ENCODE measurements around the gene EMP2. TPM values are rescaled to one million over a fixed set of nuclear protein-coding genes. Genes with fewer than 3 reads are reported as not detected.

EMP2 gene
- total and polyA plus RNA-seq, 2 experiments from 2014 or later: 29.1 to 93.4 TPM

DNA sequence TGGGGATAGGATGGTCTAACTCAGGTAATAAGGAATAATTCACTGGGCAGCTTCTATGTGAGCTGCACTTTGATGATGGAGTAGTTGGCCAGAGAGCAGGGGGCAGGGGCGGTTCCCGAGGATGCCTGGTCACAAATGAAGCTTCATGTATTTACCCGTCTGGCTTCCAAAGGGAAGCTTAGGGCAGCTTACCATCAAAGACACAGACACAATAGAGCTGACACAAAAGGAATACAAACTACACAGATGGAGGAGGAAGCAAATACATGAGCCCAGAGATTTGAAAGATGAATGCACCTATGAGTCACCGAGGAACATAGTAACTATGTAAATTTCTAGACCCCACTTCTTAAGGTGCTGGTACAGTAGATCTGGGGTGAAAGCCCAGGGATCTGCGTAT, 8.7 kb upstream of the EMP2 start:
- H3K4me1 ChIP-seq (ENCODE audit: insufficient read depth): no peaks in the 10 kb centered on the region
- TF ChIP-seq, protein P1, sequence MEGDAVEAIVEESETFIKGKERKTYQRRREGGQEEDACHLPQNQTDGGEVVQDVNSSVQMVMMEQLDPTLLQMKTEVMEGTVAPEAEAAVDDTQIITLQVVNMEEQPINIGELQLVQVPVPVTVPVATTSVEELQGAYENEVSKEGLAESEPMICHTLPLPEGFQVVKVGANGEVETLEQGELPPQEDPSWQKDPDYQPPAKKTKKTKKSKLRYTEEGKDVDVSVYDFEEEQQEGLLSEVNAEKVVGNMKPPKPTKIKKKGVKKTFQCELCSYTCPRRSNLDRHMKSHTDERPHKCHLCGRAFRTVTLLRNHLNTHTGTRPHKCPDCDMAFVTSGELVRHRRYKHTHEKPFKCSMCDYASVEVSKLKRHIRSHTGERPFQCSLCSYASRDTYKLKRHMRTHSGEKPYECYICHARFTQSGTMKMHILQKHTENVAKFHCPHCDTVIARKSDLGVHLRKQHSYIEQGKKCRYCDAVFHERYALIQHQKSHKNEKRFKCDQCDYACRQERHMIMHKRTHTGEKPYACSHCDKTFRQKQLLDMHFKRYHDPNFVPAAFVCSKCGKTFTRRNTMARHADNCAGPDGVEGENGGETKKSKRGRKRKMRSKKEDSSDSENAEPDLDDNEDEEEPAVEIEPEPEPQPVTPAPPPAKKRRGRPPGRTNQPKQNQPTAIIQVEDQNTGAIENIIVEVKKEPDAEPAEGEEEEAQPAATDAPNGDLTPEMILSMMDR (IDR thresholded peaks at IDR 0.05; ENCODE audit: poor library complexity): no peak
- TF ChIP-seq EZH2phosphoT487 (IDR thresholded peaks at IDR 0.05; ENCODE audit: low read depth, severe bottlenecking, unreplicated experiment): no peak
- TF ChIP-seq EZH2 (IDR thresholded peaks at IDR 0.05; ENCODE audit: borderline replicate concordance): no peak
- H3K9me3 ChIP-seq (ENCODE audit: low read depth): no peaks in the 10 kb centered on the region
- no peaks in the 10 kb centered on the region for H3K79me2 ChIP-seq
- no peak for DNase-seq (ENCODE audit: low spot score)
- H3K9me2 ChIP-seq (replicated peaks; ENCODE audit: insufficient read depth): no peaks in the 10 kb centered on the region
- no peak overlapping the region for H2AFZ ChIP-seq
- H3K4me2 ChIP-seq: no peak overlapping the region
- no peaks in the 10 kb centered on the region for H3K27me3 ChIP-seq
- WGBS (ENCODE audit: low lambda C conversion rate, missing lambda C conversion rate): 67% methylated on average over 5 of the region's 5 CpGs
- no peaks in the 10 kb centered on the region for H4K20me1 ChIP-seq (ENCODE audit: insufficient read depth, poor library complexity, severe bottlenecking)
- H3K4me3 ChIP-seq: no peak overlapping the region
- no peak overlapping the region for H3K27ac ChIP-seq
- H3K36me3 ChIP-seq (replicated peaks; ENCODE audit: insufficient read depth, low read depth): no peaks in the 10 kb centered on the region

- Histone ChIP-seq H3K4me3 (no peak overlapping the region), H3K9me3 (ENCODE audit: low read depth) (no peaks in the 10 kb centered on the region), H3K27me3 (no peaks in the 10 kb centered on the region), H3K4me2 (no peak overlapping the region), H3K27ac (no peak overlapping the region), H3K36me3 (replicated peaks; ENCODE audit: insufficient read depth, low read depth) (no peaks in the 10 kb centered on the region), H2AFZ (no peak overlapping the region), H3K79me2 (no peaks in the 10 kb centered on the region), H4K20me1 (ENCODE audit: insufficient read depth, poor library complexity, severe bottlenecking) (no peaks in the 10 kb centered on the region), H3K4me1 (ENCODE audit: insufficient read depth) (no peaks in the 10 kb centered on the region), H3K9me2 (replicated peaks; ENCODE audit: insufficient read depth) (no peaks in the 10 kb centered on the region)
- TF ChIP-seq, protein P1 (IDR thresholded peaks at IDR 0.05; ENCODE audit: poor library complexity): no peak
- no peak for TF ChIP-seq EZH2phosphoT487 (IDR thresholded peaks at IDR 0.05; ENCODE audit: low read depth, severe bottlenecking, unreplicated experiment)
- TF ChIP-seq EZH2 (IDR thresholded peaks at IDR 0.05; ENCODE audit: borderline replicate concordance): no peak
- 77% methylated on average over 2 of the region's 2 CpGs for WGBS (ENCODE audit: low lambda C conversion rate, missing lambda C conversion rate)
- DNase-seq (ENCODE audit: low spot score): no peak
Measured at GRCh38 chr16:10587622-10588021, 7.2 kb upstream of the EMP2 start.

- Histone ChIP-seq H3K79me2 (no peaks in the 10 kb centered on the region), H3K9me3 (ENCODE audit: low read depth) (no peaks in the 10 kb centered on the region), H2AFZ (no peak overlapping the region), H3K27me3 (no peaks in the 10 kb centered on the region), H3K4me3 (no peak overlapping the region), H4K20me1 (ENCODE audit: insufficient read depth, poor library complexity, severe bottlenecking) (no peaks in the 10 kb centered on the region), H3K27ac (no peak overlapping the region), H3K4me1 (ENCODE audit: insufficient read depth) (no peaks in the 10 kb centered on the region), H3K36me3 (replicated peaks; ENCODE audit: insufficient read depth, low read depth) (no peaks in the 10 kb centered on the region), H3K9me2 (replicated peaks; ENCODE audit: insufficient read depth) (no peaks in the 10 kb centered on the region), H3K4me2 (no peak overlapping the region)
- no peak for DNase-seq (ENCODE audit: low spot score)
- WGBS (ENCODE audit: low lambda C conversion rate, missing lambda C conversion rate): 46% methylated on average over 5 of the region's 5 CpGs
- TF ChIP-seq, protein P1 (IDR thresholded peaks at IDR 0.05; ENCODE audit: poor library complexity): no peak
- TF ChIP-seq EZH2phosphoT487 (IDR thresholded peaks at IDR 0.05; ENCODE audit: low read depth, severe bottlenecking, unreplicated experiment) (no peak), EZH2 (IDR thresholded peaks at IDR 0.05; ENCODE audit: borderline replicate concordance) (no peak)
Measured at GRCh38 chr16:10584981-10585438, 4.6 kb upstream of the EMP2 start.

DNA sequence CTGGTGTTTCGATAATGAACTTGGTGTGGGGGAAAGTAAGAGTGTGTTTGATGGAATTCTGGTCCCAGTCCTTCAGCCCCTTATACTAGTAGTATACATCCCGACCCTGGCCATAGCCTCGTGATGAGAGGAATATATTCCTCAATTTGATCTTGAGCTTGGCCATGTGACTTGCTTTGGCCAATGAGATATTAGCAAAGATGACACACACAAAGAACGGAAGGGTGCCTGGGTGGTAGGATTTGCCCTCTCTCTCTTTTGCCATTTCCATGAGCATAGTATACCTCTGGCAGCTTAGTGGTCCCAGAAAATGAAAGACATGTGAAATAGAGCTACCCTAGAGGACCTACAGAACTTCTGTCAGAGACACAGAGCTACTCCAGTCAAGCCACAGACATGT, 2.9 kb upstream of the EMP2 start:
- H3K4me2 ChIP-seq: no peak overlapping the region
- H3K36me3 ChIP-seq (replicated peaks; ENCODE audit: insufficient read depth, low read depth): no peaks in the 10 kb centered on the region
- H3K27ac ChIP-seq: no peak overlapping the region
- no peak overlapping the region for H2AFZ ChIP-seq
- H4K20me1 ChIP-seq (ENCODE audit: insufficient read depth, poor library complexity, severe bottlenecking): no peaks in the 10 kb centered on the region
- DNase-seq (ENCODE audit: low spot score): no peak
- TF ChIP-seq, protein P1 (IDR thresholded peaks at IDR 0.05; ENCODE audit: poor library complexity): no peak
- TF ChIP-seq EZH2phosphoT487 (IDR thresholded peaks at IDR 0.05; ENCODE audit: low read depth, severe bottlenecking, unreplicated experiment): no peak
- no peak for TF ChIP-seq EZH2 (IDR thresholded peaks at IDR 0.05; ENCODE audit: borderline replicate concordance)
- H3K9me3 ChIP-seq (ENCODE audit: low read depth): no peaks in the 10 kb centered on the region
- no peak overlapping the region for H3K4me3 ChIP-seq
- H3K9me2 ChIP-seq (replicated peaks; ENCODE audit: insufficient read depth): no peaks in the 10 kb centered on the region
- H3K27me3 ChIP-seq: no peaks in the 10 kb centered on the region
- H3K4me1 ChIP-seq (ENCODE audit: insufficient read depth): peaks cover 15% of the 10 kb centered on the region
- H3K79me2 ChIP-seq: peaks cover 5% of the 10 kb centered on the region
- WGBS (ENCODE audit: low lambda C conversion rate, missing lambda C conversion rate): 79% methylated on average over 4 of the region's 4 CpGs
